CD4-positive, alpha-beta T cell treated with Interleukin-6 at 100 ng/mL for 8 hours (primary cell): ENCODE measurements around the gene ZNF107.
A peak's percentile ranks its signal among the peaks of the same experiment; 100 is the strongest.

ENCODE experiments used
- DNase-seq: peaks from one replicate; pipeline ENCODE4 v3.0.0-alpha.2; 2020; ENCODE audit warnings: mixed read lengths, low spot score

The ZNF107 gene

GRCh38 chr7:64665980-64666662 is at the start of gene ZNF107:
TSS of gene ZNF107 (plus strand) at chr7:64666133. CDS start at chr7:64666283, 150 bp downstream.
- peak; percentile 86 for DNase-seq

- DNase-seq = peak; percentile 43
These were observed 47.0 kb upstream of the ZNF107 start for GRCh38 chr7:64618785-64619456.

- DNase-seq = no peak
These were observed 46.2 kb upstream of the ZNF107 start for GRCh38 chr7:64619705-64620104.

DNA sequence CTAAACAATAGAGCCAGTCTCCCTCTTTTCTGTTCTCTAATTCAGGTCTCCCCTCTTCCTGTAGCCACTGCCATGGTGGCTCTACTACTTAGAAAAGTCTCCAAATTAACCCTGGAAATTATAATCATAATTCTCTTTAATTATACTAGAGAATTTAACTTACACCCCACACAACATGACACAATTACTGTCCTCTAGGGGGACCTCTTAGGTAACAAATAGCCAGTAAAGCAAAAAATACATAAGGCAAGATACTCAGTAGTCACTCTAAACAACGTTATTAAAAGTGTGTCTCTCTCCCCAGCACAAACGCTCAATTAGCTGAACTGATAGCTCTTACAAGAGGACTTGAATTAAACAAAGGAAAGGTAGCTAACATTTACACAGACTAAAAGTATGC is 44.3 kb upstream of the ZNF107 start:
- DNase-seq = no peak

GRCh38 chr7:64625114-64626082 is 40.5 kb upstream of the ZNF107 start:
- DNase-seq = peak; percentile 34

DNA sequence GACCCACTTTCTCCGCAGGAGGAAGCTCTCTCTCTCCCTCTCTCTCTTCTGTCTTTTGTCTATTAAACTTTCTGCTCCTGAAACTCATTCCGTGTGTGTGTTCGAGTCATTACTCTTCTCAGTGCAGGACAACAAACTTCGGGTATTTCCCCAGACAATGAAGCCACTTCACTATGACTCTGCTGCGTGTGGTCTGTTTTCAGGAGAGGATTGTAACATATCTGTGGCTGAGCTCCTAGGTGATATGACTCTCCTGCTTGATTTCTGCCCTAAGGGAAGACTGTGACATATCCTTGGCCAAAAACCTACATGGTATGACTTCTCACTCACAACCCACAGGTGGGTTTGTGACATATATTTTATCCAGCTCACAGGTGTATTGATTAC is 39.9 kb upstream of the ZNF107 start:
- no peak for DNase-seq

- no peak for DNase-seq
These were observed 39.4 kb upstream of the ZNF107 start for GRCh38 chr7:64626557-64626956.

DNA sequence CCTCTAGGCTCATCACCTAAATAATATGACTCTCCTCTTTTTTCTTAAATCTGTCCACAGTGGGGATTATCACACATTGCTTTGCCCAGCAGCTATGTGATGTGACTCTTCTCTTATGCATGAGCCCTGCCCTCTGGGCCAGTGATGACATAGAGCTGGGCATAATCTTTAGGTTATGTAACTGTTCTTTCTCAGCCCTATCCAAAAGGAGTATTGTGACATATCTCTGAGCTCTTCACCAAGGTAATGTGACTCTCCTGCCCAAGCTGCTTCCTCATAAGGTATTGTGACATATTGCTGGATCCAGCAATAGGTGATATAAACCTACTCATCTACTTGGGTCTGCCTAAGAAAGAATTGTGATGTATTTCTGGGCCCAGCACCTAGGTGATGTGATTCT is 37.7 kb upstream of the ZNF107 start:
- no peak for DNase-seq

- no peak for DNase-seq
These were observed 37.2 kb upstream of the ZNF107 start for GRCh38 chr7:64628721-64629120.

- DNase-seq = no peak
These were observed 35.4 kb upstream of the ZNF107 start for GRCh38 chr7:64630496-64630895.

- DNase-seq = no peak
These were observed 33.9 kb upstream of the ZNF107 start for GRCh38 chr7:64632029-64632428.

DNA sequence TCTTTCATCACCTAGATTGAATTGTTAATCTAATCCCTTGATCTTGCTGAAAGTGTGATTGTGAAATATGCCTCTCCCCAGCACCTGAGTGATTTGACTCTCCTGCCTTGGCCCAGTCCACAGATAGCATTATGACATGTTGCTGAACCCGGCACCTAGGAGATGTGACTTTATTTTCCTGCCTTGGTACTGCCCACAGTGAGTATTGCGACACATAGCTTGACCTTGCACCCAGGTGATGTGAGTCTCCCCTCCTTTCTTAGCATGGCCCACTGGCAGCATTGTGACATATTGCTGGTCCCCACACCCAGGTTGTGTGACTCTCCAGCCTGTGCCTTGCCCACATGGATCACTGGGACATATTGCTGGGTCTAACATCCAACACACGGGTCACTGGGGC is 32.5 kb upstream of the ZNF107 start:
- DNase-seq = no peak

GRCh38 chr7:64634406-64635062 is 31.4 kb upstream of the ZNF107 start:
- DNase-seq = no peak

- no peak for DNase-seq
These were observed 29.5 kb upstream of the ZNF107 start for GRCh38 chr7:64636386-64636785.

GRCh38 chr7:64637521-64638445 is 28.1 kb upstream of the ZNF107 start:
- no peak for DNase-seq

DNA sequence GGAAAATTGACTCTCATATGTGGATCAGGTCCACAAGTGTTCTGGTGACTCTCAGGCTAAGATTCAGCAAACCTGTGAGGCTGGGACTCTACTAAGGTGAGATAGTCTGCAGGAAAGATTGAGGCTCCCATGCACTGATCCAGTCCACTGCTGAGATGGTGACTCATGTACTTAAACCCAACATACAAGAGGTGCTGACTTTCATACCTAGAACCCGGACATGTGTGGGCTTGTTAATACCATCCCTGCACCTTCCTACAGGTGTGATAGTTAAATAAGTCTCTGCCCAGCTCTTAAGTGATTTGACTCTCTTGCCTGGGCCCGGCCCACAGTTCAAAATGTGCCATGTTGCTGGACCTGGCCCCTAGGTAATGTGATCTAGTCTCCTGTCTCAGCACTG is 27.1 kb upstream of the ZNF107 start:
- DNase-seq = no peak

GRCh38 chr7:64639267-64640001 is 26.5 kb upstream of the ZNF107 start:
- no peak for DNase-seq

DNA sequence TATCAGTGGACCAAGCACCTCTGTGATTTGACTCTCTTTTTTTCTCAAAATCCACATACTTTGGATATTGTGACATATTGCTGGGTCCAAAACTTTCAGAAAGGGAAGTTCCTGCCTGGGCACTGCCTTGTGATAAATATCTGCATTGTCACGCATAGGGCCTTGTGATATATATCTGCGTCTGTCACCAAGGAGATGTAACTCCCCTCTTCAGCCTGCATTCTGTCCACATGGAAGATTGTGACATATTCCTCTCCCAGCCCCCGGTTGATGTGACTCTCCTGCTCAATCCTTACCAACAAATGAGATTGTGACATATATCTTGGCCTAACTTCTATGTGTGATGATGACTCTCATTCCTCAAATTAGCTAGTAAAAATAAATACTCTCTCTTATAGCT is 25.4 kb upstream of the ZNF107 start:
- no peak for DNase-seq

- DNase-seq = no peak
These were observed 23.9 kb upstream of the ZNF107 start for GRCh38 chr7:64642046-64642445.

- DNase-seq = no peak
These were observed 23.1 kb upstream of the ZNF107 start for GRCh38 chr7:64642875-64643274.
